Neural progenitor cell (in vitro differentiated cells): ENCODE measurements around the gene TECTA.

ENCODE experiments used
- EZH2phosphoT487 ChIP-seq: fragments of 200-600 bp; sonication (generic); IDR thresholded peaks from 2 replicates; pipeline ENCODE4 v1.6.1; 2017; ENCODE audit warnings: antibody characterized with exemption
- TF ChIP-seq, protein P1 (sequence below): fragments of 200-600 bp; sonication (generic); IDR thresholded peaks from 2 replicates; pipeline ENCODE4 v1.5.1; 2017; ENCODE audit warnings: antibody characterized with exemption, mild to moderate bottlenecking

DNA sequence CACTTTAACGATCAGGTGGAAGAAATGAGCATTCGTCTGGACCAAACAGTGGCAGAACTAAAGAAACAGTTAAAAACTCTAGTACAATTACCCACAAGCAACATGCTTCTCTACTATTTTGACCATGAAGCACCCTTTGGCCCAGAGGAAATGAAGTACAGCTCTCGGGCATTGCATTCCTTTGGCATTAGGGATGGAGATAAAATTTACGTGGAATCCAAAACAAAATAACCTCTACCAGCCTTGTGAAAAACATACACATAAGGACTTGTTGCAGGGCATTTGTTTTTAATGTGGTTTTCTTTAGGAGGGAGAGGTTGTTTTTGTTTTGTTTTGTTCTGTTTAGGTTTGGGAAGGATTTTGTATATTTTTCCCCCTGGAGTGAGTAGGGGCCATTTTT is 14.2 kb upstream of the TECTA start:
- TF ChIP-seq, protein P1, sequence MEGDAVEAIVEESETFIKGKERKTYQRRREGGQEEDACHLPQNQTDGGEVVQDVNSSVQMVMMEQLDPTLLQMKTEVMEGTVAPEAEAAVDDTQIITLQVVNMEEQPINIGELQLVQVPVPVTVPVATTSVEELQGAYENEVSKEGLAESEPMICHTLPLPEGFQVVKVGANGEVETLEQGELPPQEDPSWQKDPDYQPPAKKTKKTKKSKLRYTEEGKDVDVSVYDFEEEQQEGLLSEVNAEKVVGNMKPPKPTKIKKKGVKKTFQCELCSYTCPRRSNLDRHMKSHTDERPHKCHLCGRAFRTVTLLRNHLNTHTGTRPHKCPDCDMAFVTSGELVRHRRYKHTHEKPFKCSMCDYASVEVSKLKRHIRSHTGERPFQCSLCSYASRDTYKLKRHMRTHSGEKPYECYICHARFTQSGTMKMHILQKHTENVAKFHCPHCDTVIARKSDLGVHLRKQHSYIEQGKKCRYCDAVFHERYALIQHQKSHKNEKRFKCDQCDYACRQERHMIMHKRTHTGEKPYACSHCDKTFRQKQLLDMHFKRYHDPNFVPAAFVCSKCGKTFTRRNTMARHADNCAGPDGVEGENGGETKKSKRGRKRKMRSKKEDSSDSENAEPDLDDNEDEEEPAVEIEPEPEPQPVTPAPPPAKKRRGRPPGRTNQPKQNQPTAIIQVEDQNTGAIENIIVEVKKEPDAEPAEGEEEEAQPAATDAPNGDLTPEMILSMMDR: no peak
- no peak for TF ChIP-seq EZH2phosphoT487
